NCI-H1417 treated with DMSO at 0.1 percent for 48 hours (cell line): ENCODE data around the gene LIPN.
"Not testable (repeated sequence)": the region's sequence is repeated elsewhere in the genome, so short reads cannot be mapped to it uniquely, and the experiment has no call there.

Experiments
- DNase-seq: peaks from one replicate; lab custom pipeline; 2025; lab: John Stamatoyannopoulos, UW

Gene LIPN, protein sequence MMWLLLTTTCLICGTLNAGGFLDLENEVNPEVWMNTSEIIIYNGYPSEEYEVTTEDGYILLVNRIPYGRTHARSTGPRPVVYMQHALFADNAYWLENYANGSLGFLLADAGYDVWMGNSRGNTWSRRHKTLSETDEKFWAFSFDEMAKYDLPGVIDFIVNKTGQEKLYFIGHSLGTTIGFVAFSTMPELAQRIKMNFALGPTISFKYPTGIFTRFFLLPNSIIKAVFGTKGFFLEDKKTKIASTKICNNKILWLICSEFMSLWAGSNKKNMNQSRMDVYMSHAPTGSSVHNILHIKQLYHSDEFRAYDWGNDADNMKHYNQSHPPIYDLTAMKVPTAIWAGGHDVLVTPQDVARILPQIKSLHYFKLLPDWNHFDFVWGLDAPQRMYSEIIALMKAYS

DNA sequence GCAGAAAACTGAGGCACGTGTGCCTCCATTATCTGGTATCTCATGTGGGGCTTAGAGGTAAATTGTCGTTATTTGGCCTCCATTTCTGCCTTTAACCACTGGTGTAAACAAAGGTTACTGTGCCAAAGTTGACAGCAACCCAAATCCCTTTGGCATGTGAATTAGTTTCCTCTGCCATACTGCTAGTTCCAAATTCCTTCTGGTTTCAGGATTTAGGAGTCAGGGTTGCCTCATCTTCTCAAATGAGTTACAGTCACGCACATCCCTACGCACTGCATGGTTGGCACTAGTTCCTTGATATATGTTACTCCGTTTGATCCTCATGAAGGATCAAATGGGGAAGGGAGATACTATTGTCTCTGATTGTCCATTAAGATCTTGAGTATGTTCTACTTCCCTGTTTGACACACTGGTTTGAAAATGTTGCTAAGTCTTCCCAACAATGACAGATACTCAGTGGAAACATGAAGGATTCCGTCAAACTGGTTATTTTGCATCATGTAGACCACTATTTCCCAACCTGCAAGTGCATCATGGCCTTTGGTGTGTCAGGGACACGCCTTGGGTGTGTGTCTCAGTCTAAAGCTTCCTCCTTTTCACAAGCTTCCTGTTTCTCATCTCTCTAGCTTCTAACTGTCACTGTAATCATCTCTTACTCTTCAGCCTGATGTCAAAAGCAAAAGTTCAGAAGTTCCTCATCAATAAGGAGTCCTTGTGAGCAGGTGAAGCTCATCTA lies at the start of gene LIPN:
TSS of gene LIPN (plus strand) at position 655 of the 736 bp plus-strand sequence. CDS start 1,386 bp downstream, outside the sequence.
- no peak for DNase-seq

DNA sequence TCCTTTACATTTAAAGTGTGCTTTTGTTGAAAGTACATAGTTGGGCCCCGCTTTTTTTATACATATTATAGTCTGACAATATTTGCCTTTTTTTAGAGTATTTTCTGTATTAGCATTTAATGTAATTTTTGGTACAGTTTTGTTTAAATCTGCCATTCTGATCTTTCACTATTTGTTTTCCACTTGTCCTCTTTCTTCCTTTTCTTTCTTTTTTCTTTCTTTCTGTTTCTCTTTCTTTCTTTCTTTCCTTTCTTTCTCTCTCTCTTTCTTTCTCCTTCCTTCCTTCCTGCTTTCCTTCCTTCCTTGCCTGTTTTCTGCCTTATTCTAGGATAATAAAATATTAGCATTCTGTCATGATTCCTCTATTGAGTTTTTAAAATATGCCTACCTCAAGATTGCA lies 44.3 kb upstream of the LIPN start:
- no peak for DNase-seq

DNA sequence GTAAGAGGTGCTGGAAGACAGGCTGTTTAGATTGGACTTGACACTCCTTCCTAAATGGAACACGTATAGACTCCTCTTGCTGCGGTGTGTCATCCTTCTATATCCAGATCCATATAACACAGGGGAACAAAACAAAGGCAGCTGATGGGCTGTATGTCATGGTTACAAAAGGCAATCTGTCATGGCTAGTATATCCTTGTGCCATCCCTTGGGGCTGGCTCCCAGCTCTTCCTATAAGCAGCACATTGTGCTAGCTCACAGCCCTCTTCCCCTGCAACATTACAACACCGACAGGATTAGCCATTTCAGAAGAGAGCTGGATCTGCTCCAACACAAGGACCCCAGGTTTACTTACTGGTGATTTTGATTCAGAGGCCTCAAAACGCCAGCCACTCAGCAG lies 38.4 kb upstream of the LIPN start:
- no peak for DNase-seq

DNA sequence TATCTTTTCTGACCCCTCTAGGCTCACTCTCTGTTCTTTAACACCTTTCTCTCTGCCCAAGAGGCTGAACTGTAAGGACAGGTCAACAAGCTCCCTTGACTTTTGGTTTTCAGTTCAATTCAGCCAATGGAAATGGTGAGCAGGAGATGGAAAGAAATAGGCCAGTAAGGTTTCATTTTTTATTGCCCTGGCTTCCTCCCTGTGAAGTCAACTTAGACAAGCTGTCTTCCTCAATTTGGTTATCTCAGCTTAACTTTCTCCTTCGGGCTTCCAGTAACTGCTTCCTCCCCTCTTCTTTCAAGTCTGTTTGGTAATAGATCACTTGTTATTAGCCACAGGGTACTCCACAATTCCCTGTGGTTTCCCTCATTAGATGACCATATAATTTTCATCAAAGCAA lies 34.0 kb upstream of the LIPN start:
- DNase-seq: no peak

DNA sequence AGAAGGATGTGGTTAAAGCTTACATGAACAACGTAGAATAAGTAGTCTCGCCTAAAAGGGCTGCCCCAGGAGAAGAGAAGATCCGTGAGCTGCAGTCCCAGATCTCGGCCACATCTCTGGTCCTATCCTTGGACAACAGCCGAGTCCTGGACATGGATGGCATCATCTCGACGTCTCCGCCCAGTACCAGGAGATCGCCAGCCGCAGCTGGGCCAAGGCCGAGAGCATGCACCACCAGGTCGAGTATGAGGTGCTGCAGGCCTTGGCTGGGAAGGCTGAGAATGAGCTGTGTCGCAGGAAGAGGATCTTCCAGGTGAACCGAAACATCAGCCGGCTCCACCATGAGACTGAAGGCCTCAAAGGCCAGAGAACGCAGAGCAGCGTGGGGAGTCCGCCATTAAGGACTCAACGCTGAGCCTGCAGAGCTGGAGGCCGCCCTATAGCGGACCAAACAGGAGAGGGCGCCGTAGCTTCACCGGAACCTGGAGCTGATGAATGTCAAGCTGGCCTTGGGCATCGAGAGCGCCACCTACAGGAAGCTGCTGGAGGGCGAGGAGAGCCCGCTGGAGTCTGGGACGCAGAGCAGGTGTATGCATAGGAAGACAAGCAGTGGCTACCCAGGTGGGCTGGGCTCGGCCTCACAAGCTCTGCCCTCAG lies 31.6 kb upstream of the LIPN start:
- DNase-seq: no peak

DNA sequence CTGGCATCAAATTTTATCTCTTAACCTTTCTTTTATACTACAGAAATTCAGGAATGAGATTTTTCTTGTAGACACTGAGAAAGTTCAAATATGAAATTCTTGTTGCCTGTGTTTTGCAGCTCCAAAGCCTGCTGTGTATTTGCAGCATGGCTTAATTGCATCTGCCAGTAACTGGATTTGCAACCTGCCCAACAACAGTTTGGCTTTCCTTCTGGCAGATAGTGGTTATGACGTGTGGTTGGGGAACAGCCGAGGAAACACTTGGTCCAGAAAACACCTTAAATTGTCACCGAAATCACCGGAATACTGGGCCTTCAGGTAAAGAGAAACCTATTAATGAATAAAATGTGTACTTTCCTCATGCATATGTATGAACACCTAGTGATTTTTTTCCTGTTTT lies 29.0 kb upstream of the LIPN start:
- no peak for DNase-seq

DNA sequence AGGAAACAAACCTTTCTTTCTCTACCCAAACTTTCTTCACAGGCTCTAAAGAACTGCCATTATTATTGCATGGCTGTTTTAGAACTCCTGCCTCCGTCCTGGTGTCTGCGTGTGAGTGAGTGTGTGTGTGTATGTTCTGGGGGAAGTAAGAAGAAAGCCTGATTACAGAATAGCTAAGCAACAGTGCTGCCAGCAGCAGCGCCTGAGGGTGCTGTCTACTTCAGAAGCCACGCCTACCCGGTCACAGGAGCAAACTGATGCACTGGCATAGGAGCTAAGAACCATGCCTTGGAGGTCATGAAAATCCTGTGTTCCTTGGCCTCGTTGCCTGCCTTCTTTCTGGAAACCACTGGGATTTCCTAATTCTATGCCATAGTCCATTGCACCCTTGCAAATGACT lies 28.5 kb upstream of the LIPN start:
- DNase-seq: no peak

DNA sequence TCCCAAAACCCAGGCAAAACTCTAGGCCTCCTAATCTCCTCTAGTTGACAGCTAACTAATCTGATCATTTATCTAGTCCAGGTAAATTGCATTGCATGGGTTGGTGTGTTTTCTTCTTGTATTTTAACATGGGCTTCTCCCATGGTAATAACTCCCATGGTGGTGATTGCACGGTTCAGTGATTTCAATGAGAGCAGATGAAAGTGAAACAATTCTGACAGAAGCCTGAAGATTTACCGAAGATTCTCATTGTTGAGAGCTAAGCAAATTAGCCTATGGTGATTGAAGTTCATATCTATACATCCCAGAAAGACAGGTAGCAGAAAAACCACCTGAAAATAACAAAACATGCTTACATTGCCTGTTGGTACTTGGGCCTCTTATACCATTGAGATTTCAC lies 26.6 kb upstream of the LIPN start:
- DNase-seq: no peak

DNA sequence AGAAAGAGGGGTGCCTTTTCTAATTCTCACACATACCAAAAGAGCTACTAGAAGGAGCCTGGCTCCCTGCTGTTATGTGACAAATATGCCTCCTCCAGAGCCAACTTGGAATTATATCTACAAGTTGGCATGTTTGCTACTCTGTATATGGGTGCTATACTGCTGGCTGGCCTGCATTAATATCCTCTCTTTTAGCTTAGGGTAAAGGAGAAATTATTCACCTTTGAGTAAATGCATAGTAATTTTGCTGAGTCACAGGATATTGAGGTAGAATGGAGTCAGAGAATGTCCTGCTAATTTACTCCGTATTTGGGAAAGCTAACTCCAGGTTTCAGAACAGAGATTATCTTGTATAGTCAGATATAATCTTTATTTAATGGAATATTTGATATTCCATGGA lies 24.2 kb upstream of the LIPN start:
- no peak for DNase-seq

DNA sequence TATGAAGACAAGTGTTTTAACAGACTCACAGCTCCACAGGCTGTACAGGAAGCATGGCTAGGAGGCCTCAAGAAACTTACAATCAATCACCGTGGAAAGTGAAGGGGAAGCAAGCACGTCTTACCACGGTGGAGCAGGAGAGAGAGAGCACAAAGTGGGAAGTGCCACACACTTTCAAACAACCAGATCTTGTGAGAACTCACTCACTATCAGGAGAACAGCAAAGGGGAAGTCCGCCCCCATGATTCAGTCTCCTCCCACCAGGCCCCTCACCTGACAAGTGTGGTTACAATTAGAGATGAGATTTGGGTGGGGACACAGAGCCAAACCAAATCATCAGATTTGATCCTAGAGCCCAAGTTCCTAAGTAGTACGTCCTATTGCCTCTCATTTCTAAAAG lies 17.9 kb upstream of the LIPN start:
- DNase-seq: not testable (repeated sequence)

DNA sequence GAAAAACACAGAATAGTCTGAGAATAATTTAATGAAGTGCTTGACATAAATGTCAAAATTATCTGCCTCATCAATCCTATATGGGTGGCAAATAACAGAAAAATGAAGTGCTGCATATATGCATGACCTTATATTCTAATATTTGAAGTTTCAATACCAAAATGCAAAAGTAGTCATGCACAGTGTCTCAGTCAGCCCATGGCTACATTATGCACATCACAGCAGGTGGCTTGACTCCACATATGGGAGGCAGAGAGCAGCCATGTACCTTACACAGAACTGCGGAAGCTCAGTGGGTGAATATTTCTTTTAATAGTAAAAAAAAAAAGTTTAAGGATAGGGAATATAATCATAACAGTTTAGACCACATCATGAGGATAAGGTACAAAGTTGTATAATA lies 17.4 kb upstream of the LIPN start:
- DNase-seq: no peak

DNA sequence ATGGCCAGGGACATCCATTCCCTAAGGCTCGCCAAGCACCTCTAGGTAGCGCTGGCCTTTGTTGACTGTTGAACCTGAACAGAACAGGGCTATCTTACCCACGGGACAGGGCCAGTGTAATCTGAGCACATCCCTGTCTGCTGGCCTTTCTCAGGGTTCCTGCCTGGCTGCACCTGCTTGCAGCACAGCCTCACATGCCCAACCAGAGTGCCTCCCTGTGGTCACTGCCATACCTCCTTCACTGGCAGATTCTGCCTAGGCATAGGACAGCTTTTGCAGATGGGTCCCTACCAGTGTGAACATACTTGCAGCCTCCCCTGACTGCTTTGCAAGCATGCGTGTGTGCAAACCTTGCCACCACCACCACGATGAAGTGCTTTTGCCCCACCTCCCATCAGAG lies 15.8 kb upstream of the LIPN start:
- DNase-seq: no peak

DNA sequence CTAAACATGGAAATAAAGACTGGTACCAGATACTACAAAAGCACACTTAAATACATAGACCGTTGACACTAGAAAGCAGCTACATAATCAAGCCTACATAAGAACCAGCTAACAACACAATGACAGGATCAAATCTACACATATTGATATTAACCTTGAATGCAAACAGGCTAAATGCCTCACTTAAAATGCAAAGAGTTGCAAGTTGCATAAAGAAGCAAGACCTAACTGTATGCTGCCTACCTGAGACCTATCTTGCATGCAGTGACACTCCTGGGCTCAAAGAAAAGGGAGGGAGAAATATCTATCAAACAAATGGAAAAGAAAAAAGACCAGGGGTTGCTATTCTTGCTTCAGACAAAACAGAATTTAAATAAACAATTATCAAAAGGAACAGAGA lies 14.2 kb upstream of the LIPN start:
- DNase-seq: no peak

DNA sequence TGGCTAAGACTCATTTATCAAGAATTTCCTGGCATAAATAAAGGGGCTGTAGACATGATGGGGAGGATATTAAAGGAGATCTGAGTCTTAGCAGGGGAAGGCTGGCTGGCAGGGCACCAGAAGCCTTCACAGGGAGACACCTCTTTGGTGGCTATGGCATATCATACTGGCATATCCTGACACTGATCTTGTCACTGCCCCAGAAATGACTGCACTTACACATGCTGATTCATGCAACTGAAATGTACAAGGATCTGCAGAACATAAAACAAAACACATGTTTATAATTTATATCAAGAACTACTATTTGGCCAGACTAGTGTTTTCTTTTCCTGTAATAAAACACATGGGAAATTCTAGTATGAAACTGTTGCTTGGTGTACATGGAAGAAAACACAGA lies 5.5 kb upstream of the LIPN start:
- no peak for DNase-seq

DNA sequence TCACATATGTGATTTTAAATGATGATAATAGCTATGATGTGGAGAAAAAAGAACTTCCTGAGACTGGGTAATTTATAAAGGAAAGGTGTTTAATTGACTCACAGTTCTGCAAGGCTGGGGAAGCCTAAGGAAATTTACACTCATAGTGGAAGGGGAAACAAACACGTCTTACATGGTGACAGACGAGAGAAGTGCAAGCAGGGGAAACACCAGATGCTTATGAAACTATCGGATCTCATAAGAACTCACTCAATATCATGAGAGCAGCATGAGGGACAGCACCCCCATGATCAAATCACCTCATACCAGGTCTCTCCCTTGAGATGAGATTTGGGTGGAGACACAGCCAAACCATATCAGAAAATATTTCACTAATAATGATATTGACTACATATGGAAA lies 4.1 kb upstream of the LIPN start:
- no peak for DNase-seq

DNA sequence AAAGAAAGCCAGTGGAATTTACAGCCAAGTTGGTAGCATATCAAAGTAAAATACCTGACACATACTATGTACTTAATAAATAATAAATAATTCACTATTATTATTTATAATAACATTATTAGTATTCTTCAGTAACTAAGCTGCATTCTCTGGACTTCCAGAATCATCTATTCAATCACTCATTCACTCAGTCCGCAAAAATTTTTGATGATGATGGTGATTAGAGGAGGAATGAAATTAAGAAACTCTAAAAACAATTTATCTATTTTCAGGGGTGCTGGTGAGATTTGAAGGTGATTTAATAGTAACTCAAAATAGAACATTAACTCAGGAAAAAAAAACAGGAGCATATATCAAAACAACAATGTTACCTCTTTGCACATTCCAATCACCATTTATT lies 3.2 kb upstream of the LIPN start:
- DNase-seq: no peak

DNA sequence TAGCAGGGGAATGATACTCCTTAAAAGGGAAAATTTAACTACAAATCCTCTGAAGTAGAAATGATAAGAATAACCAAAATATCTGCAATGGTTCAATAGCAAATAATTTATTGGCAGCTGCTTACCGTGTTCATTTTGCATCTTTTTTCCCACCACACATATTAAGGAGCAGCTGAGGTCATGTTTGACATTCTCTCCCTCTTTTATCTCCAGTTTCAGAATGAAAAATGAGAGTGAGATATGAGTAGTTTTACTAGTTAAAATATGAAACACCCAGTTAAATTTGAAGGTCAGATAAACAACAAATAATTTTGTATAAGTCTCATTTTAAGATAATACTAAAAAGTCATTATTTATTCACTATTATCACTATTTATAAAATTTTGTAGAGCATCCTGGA lies 3.1 kb downstream of the LIPN start:
- no peak for DNase-seq

DNA sequence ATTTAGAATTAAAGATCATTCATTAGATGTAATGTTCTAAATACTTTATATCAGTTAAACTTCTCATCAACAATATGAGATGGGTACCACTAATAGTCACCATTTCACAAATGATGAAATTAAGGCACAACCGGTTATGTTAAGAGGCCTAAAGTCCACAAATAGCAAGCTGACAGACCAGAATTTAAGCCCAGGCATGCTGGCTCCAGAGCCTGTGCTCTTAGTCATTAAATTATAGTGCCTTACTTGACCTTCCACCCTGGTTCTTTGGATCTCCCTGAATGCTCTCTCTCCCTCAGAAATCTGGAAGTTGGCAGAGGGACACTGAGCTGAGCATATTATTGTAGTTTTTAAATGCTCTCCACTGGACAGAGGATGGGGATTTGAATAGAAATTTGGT lies 3.6 kb downstream of the LIPN start:
- no peak for DNase-seq

DNA sequence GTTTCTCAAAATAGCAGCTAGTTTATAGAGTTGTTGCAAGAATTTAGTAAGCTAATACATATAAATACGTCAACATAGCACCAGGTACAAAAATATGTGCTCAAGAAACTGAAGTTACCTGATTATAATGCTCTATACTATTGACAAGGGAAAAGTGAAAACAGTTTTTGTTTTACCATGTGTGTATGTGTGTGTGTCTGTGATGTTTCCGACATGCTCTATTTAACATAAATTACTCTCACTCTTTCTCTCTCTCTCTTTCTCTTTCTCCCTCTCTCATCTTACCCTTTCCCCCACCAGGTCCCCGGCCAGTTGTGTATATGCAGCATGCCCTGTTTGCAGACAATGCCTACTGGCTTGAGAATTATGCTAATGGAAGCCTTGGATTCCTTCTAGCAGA lies 4.3 kb downstream of the LIPN start:
- no peak for DNase-seq

DNA sequence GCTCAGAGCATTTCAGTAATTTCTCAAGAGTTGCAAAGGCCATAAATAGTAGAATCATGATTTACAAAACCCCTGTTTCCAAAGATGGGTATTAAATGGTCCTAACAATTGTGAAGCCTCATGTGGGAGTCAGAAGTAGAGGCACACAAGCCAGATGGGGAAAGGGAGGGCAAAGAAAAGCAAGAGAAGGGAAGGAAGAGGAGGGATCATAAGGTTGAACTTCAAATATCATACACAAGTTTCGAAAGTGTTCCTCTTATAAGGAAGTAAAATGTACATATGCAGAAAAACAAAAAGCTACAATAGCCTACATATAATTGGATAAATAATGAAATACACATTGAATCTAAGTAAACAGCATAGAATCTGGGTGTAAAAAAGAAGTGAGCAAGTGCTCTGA lies 6.0 kb downstream of the LIPN start:
- DNase-seq: no peak

DNA sequence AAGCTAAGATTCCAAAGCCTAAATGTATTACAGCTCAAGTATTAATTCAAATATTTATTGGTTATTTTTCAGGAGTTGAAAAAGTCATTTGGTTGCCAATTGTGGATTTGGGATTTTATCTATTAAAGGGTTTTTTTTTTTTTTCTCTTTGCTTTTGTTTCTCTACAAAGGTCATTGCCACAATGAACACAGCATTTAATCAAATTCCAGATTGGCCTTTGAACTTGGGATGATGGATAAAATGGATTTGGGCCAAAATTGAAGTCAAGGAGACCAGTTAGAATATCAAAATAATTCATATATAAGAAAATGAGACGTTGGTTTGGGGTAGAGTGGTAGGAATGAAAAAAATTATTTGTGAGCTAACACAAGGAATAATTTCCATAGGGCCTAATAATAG lies 9.6 kb downstream of the LIPN start:
- no peak for DNase-seq

DNA sequence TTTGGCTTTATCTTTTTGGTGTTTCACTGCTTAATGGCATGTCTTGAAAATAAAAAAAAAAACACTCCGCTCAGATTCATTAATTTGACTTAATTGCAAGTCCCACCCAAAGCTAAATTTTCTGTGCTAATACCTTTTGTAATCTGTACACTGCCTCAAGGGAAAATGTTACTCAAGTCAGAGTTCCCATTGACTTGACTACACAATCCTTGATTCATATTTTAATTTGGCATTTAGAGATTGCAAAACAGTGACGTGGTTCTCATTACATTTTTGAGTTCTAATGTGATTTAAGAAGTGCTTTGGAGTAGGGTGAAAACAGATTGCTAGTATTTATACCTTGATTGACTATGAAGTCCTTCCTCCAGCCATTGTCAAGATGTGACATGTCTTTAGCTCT lies 21.4 kb downstream of the LIPN start:
- no peak for DNase-seq

DNA sequence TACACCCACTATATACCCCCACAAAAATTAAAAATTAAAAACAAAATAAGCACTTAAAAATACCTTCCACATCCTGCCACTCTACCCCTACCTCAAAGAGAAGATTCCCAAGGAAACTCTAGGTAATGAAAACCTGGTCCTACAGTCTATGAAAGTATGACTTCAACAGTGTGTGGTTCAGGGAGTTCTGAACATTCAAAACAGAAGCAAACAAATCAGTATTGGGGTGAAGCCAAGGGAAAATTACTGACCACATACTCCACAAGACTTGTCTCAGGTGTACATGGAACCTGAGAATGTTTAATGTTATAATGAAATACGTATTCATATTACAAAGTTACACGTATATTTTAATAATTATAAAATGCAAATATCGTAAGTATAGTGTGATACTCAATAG lies 22.4 kb downstream of the LIPN start:
- no peak for DNase-seq
